ENCODE data around the gene ARMH2. TPM values are rescaled to one million over a fixed set of nuclear protein-coding genes. Genes with fewer than 3 reads are reported as not detected.
"Not testable (repeated sequence)": the region's sequence is repeated elsewhere in the genome, so short reads cannot be mapped to it uniquely, and the experiment has no call there.

Gene ARMH2
- total RNA-seq, 2 donors from 2014 or later, result not detected

- no peak for ATAC-seq
- intact Hi-C loops (cut with DNase I), result loop anchor here (5.0 to 10.0 kb wide), 2 partner anchors 184 to 186 kb away; no protein-coding TSS in a partner anchor
- DNase-seq, result no peak
Measured at GRCh38 chr6:24768361-24768760, 30.4 kb downstream of the ARMH2 start.

GRCh38 chr6:24766680-24767462 lies 31.8 kb downstream of the ARMH2 start:
- peak; percentile 41 to 51 for ATAC-seq
- DNase-seq, result no peak
- intact Hi-C loops (cut with DNase I), result loop anchor here (5.0 to 10.0 kb wide), 2 partner anchors 182 to 185 kb away; no protein-coding TSS in a partner anchor

DNA sequence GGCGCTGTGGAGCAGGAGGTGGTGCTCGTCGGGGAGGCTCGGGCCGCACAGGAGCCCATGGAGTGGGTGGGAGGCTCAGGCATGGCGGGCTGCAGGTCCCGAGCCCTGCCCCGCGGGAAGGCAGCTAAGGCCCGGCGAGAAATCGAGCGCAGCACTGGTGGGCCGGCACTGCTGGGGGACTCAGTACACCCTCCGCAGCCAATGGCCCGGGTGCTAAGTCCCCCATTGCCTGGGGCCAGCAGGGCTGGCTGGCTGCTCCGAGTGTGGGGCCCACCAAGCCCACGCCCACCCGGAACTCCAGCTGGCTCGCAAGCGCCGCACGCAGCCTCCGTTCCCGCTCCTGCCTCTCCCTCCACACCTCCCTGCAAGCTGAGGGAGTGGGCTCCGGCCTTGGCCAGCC lies 32.7 kb downstream of the ARMH2 start:
- ATAC-seq, DNase-seq: not testable (repeated sequence)
- intact Hi-C loops (cut with DNase I), result loop anchor here (5.0 to 10.0 kb wide), 2 partner anchors 181 to 184 kb away; no protein-coding TSS in a partner anchor

DNA sequence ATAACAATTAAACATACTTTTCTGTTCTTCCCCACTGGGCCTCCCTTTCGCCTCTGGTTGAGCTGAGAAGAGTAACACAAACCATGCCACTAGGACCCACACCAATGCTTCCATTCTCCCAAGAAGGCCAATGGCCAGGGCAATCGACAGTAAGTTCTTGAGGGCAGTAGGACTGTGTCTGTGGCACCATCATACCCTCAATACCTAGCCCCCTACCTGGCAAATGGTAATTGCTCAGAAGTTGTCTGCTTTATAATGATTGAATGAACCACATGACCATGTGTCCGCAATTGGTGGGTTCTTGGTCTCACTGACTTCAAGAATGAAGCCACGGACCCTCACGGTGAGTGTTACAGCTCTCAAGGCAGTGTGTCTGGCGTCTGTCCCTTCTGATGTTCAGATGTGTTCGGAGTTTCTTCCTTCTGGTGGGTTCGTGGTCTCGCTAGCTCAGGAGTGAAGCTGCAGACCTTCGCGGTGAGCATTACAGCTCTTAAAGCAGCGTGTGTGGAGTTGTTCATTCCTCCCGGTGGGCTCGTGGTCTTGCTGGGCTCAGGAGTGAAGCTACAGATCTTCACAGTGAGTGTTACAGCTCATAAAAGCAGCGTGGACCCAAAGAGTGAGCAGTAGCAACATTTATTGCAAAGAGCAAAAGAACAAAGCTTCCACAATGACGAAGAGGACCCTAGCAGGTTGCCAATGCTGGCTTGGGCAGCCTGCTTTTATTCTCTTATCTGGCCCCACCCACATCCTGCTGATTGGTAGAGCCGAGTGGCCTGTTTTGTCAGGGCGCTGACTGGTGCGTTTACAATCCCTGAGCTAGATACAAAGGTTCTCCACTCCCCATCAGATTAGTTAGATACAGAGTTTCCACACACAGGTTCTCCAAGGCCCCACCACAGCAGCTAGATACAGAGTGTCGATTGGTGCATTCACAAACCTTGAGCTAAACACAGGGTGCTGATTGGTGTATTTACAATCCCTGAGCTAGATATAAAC lies 33.6 kb downstream of the ARMH2 start:
- ATAC-seq, DNase-seq: not testable (repeated sequence)
- intact Hi-C loops (cut with DNase I), result loop anchor here (5.0 to 10.0 kb wide), 2 partner anchors 180 to 183 kb away; no protein-coding TSS in a partner anchor

GRCh38 chr6:24763578-24763977 lies 35.1 kb downstream of the ARMH2 start:
- DNase-seq, result no peak
- no peak for ATAC-seq
- intact Hi-C loops (cut with DNase I), result loop anchor here in 1 of 2 donors (10.0 kb wide), 1 partner anchor 179 kb away; no protein-coding TSS in a partner anchor

DNA sequence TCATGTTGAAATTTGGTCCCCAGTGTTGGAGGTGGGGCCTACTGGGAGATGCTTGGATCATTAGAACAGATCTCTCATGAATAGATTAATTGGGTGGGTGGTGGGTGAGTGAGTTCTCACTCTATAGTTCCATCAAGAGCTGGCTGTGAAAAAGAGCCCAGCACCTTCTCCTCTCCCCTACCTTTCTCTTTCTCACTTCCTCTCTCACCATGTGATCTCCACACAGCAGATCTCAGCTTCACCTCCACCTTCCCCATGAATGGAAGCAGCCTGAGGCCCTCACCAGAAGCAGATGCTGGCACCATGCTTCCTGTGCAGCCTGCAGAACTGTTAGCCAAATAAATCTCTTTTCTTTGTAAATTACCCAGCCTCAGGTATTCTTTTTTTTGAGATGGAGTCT lies 36.9 kb downstream of the ARMH2 start:
- ATAC-seq (no peak), DNase-seq (no peak)
- intact Hi-C loops (cut with DNase I), result loop anchor here in 1 of 2 donors (10.0 kb wide), 1 partner anchor 177 kb away; no protein-coding TSS in a partner anchor

- ATAC-seq, result peak in 1 of 2 donors; percentile 38
- intact Hi-C loops (cut with DNase I), result loop anchor here in 1 of 2 donors (10.0 kb wide), 1 partner anchor 177 kb away; no protein-coding TSS in a partner anchor
- no peak for DNase-seq
Measured at GRCh38 chr6:24761193-24761835, 37.4 kb downstream of the ARMH2 start.

GRCh38 chr6:24760210-24760609 lies 38.5 kb downstream of the ARMH2 start:
- ATAC-seq, result no peak
- no peak for DNase-seq
- intact Hi-C loops (cut with DNase I), result loop anchor here in 1 of 2 donors (10.0 kb wide), 1 partner anchor 175 kb away; no protein-coding TSS in a partner anchor

DNA sequence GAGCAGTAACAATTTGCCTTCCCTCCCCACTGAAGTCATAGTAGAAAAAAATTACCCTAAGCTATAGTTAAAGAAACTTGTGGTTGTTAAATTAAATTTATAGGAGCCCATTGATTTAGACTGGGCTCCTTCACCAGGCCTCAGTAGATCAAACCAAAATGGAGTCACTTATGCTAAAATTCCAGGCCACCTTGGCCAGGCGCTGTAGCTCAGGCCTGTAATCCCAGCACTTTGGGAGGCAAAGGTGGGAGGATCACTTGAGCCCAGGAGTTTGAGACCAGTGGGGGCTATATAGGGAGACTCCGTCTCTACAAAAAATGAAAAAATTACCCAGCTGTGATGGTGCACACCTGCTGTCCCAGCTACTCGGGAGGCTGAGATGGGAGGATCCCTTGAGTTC lies 39.0 kb downstream of the ARMH2 start:
- no peak for ATAC-seq
- DNase-seq, result no peak
- intact Hi-C loops (cut with DNase I), result loop anchor here in 1 of 2 donors (10.0 kb wide), 1 partner anchor 175 kb away; no protein-coding TSS in a partner anchor

DNA sequence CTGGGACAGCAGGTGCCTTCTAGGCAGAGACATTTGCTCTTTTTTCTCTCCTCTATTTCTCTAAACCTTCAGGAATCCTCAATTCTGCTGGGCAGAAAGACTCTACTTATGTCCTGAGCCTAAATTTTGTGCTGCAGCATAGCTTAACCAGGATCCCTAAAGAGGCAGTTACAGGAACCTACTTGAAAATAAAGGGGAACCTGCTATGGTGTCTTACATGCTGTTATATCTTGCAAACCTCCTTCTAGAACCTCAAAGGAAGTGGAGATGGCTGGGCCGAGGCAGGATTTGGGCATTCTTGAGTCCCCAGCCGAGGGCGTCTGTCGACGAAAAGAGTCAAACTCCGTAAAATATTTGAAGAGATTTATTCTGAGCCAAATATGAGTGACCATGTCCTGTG lies 41.1 kb downstream of the ARMH2 start:
- ATAC-seq, result no peak
- intact Hi-C loops (cut with DNase I), result no loop called here
- no peak for DNase-seq

DNA sequence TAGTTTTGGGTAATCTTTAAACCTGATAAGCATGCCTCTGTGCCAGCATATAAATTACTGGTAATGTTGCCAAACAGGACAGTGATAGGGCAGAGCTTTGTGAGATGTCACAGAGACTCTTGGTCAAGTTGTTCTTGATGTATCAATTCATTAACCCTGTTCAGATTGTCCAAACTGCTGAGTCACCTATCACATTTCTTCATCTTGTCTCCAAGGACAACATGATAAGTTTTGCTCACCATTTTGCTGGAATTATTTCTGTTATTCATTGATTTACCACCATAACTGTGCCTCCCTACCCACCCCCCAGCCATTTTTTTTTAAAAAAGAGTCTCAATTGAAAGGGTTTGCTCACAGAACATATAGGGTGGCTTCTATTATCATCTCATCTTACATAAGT lies 43.4 kb downstream of the ARMH2 start:
- DNase-seq (no peak), ATAC-seq (no peak)
- intact Hi-C loops (cut with DNase I), result no loop called here

DNA sequence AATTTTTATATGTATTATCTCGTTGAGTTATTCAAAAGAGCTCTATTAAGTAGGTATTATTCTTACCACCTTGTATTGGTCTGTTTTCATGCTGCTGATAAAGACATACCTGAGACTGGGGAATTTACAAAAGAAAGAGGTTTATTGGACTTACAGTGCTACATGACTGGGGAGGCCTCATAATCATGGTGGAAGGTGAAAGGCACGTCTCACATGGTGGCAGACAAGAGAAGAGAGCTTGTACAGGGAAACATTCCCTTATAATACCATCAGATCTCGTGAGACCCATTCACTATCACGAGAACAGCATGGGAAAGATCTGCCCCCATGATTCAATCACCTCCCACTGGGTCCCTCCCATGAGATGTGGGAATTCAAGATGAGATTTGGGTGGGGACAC lies 44.3 kb downstream of the ARMH2 start:
- ATAC-seq; intact Hi-C loops (cut with DNase I); DNase-seq: not testable (repeated sequence)

DNA sequence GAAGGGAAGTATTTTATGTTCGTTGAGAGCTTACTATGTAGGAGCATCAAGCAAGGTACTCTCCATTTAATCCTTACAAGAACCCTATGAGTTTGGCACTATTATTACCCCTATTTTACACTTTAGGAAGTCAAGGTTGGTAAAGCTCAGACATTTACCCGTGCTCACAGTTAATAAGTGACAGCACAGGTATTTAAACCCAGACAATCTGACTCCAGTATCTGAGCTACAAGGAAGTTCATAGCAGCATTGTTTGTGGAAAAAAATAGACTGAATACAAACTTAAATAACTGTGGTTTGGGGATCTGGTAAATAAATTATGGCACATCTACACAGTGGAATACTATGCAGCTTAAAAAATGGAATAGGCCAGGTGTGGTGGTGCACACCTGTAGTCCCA lies 45.2 kb downstream of the ARMH2 start:
- intact Hi-C loops (cut with DNase I), result no loop called here
- no peak for DNase-seq
- ATAC-seq, result no peak

DNA sequence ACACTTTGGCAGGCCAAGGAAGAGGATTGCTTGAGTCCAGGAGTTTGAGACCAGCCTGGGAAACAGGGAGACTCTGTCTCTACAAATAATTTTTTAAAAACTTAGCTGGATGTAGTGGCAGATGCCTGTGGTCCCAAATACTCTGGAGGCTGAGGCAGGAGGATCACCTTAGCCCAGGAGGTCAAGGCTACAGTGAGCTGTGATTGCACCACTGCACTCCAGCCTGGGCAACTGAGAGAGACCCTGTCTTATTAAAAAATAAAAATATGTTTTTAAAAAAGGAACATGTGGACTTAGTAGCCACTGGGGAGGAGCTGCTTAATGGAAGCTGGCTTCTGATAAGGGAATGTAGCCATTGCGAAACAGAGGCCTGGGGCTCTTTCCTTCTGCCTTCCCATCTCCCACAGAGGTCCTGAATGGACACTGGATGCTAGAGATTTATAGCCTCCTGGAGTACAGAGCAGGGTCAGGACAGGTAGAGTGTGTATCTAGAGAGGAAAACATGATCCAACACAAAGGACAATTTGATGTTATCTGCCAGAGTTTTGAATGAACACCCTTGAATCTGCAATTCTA lies 45.7 kb downstream of the ARMH2 start:
- intact Hi-C loops (cut with DNase I), result no loop called here
- DNase-seq (no peak), ATAC-seq (no peak)

DNA sequence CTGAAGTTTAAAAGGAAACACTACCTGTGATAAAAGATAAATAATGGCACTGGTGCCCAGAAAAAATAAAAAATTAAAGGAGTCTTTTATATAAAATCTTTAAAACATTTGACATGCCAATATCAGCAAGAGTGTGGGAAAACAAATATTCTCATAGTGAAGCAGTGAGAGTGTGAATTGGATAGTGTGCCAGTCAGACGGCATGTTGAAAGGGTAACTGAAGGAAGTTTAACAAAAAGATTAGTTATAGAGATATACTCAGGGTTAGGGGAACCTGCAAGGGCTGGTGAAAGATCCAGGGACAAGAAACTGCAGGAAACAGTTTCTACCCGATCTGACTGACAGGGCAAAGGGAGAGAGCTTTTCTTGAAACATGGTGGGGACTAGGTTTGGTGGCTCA lies 46.2 kb downstream of the ARMH2 start:
- ATAC-seq (no peak), DNase-seq (no peak)
- intact Hi-C loops (cut with DNase I), result no loop called here

GRCh38 chr6:24750878-24751277 lies 47.8 kb downstream of the ARMH2 start:
- intact Hi-C loops (cut with DNase I); DNase-seq; ATAC-seq: not testable (repeated sequence)

- ATAC-seq (peak in 1 of 2 donors; percentile 19), DNase-seq (no peak)
- intact Hi-C loops (cut with DNase I), result no loop called here
Measured at GRCh38 chr6:24749297-24749696, 49.4 kb downstream of the ARMH2 start.
